Breast epithelium (tissue), 4 donors: ENCODE data around the gene CADPS. TPM values are rescaled to one million over a fixed set of nuclear protein-coding genes. Genes with fewer than 3 reads are reported as not detected.

Experiments used
- DNase-seq, 2 donors: peaks; one replicate each; pipeline ENCODE4 v3.0.0-alpha.2; 2019; ENCODE audit warnings: low spot score in 2 of 2
- H3K27ac ChIP-seq, 2 donors: fragments of 200-600 bp; sonication (generic) in 1 of 2; one replicate each; pipeline ENCODE4 v1.5.1; 2016 to 2019; ENCODE audit warnings: mild to moderate bottlenecking in 1 of 2
- H3K27me3 ChIP-seq, 2 donors: fragments of 200-600 bp; sonication (generic) in 1 of 2; one replicate each; pipeline versions ENCODE4 v1.5.1 to v1.6.0; 2017 to 2019; ENCODE audit warnings: control low read depth in 1 of 2, mild to moderate bottlenecking in 1 of 2
- H3K36me3 ChIP-seq: fragments of 200-600 bp; one replicate; pipeline ENCODE4 v1.5.1; 2019
- H3K4me1 ChIP-seq, 2 donors: fragments of 200-600 bp; sonication (generic); one replicate each; pipeline ENCODE4 v1.5.1; 2016 to 2019; ENCODE audit warnings: control low read depth in 1 of 2
- H3K4me3 ChIP-seq, 3 donors: fragments of 200-600 bp; sonication (generic); 1 replicate in 2 of 3; 2 replicates in 1 of 3; pipeline ENCODE4 v1.5.1; 2016 to 2019; ENCODE audit warnings: mild to moderate bottlenecking in 3 of 3, moderate library complexity in 2 of 3
- H3K9me3 ChIP-seq, 2 donors: fragments of 200-600 bp; sonication (generic) in 1 of 2; one replicate each; pipeline ENCODE4 v1.5.1; 2016 to 2019; ENCODE audit warnings: control low read depth in 1 of 2
- CTCF ChIP-seq, 3 donors: fragments of 450-650 bp; IDR thresholded peaks; one replicate each; pipeline ENCODE4 v1.5.1; 2016 to 2017; ENCODE audit warnings: antibody characterized with exemption in 3 of 3, mild to moderate bottlenecking in 3 of 3, moderate library complexity in 3 of 3
- POLR2A ChIP-seq: fragments of 450-650 bp; IDR thresholded peaks from one replicate; pipeline ENCODE4 v1.6.1; 2016; ENCODE audit warnings: antibody characterized with exemption, mild to moderate bottlenecking, moderate library complexity
- POLR2AphosphoS5 ChIP-seq, 3 donors: sonication (generic); formaldehyde crosslinking; IDR thresholded peaks; one replicate each; pipeline ENCODE4 v1.6.1; 2017; ENCODE audit warnings: antibody characterized with exemption in 3 of 3
- intact Hi-C: fragments of 100-400 bp; cut with DNase I; formaldehyde crosslinking; loops from one replicate; pipeline ENCODE4 v1.15.1; 2023; ENCODE audit warnings: low total_unique reads
- total RNA-seq, 3 donors: library from RNA; depleted of rRNA; stranded (reverse); fragments of >200 nt; gene quantifications; one replicate each; pipeline ENCODE4 v1.1.0, GENCODE V29; 2016

Gene CADPS
- total RNA-seq, 3 donors from 2014 or later: under 0.01 to 45.8 (median 0.15) TPM

GRCh38 chr3:62885136-62885535, 9.9 kb upstream of the CADPS start:
- intact Hi-C loops: no loop called here
- TF ChIP-seq POLR2A (no peak), CTCF (IDR thresholded peaks at IDR 0.05) (no peak), POLR2AphosphoS5 (IDR thresholded peaks at IDR 0.05) (no peak)
- H3K4me3 ChIP-seq: no peak overlapping the region
- no peak overlapping the region for H3K27ac ChIP-seq
- H3K27me3 ChIP-seq: peaks cover 0 to 6% of the 10 kb centered on the region in 2 donors
- no peaks in the 10 kb centered on the region for H3K9me3 ChIP-seq
- H3K4me1 ChIP-seq: no peaks in the 10 kb centered on the region
- no peak for DNase-seq
- H3K36me3 ChIP-seq: no peaks in the 10 kb centered on the region

GRCh38 chr3:62884096-62884870, 9.1 kb upstream of the CADPS start:
- DNase-seq: no peak
- no peak overlapping the region for H3K27ac ChIP-seq

GRCh38 chr3:62882676-62883200, 7.5 kb upstream of the CADPS start:
- no peak for TF ChIP-seq CTCF (IDR thresholded peaks at IDR 0.05)
- no peak for TF ChIP-seq POLR2AphosphoS5 (IDR thresholded peaks at IDR 0.05)
- TF ChIP-seq POLR2A: no peak
- Histone ChIP-seq H3K27me3 (peaks cover 0 to 6% of the 10 kb centered on the region in 2 donors), H3K36me3 (no peaks in the 10 kb centered on the region), H3K27ac (no peak overlapping the region), H3K4me3 (no peak overlapping the region), H3K4me1 (no peaks in the 10 kb centered on the region), H3K9me3 (no peaks in the 10 kb centered on the region)
- DNase-seq: no peak
- intact Hi-C loops: no loop called here

More at GRCh38 chr3:62884096-62884870, 9.1 kb upstream of the CADPS start:
- no peaks in the 10 kb centered on the region for H3K9me3 ChIP-seq
- no peaks in the 10 kb centered on the region for H3K4me1 ChIP-seq
- H3K36me3 ChIP-seq: no peaks in the 10 kb centered on the region
- peaks cover 0 to 6% of the 10 kb centered on the region in 2 donors for H3K27me3 ChIP-seq
- intact Hi-C loops: no loop called here
- H3K4me3 ChIP-seq: no peak overlapping the region
- no peak for TF ChIP-seq POLR2A
- no peak for TF ChIP-seq POLR2AphosphoS5 (IDR thresholded peaks at IDR 0.05)
- TF ChIP-seq CTCF (IDR thresholded peaks at IDR 0.05): no peak

- H3K27ac ChIP-seq: no peak overlapping the region
- peaks cover 0 to 7% of the 10 kb centered on the region in 2 donors for H3K4me1 ChIP-seq
- no peak overlapping the region for H3K4me3 ChIP-seq
- peaks cover 0 to 9% of the 10 kb centered on the region in 2 donors for H3K9me3 ChIP-seq
- TF ChIP-seq CTCF (IDR thresholded peaks at IDR 0.05) (no peak), POLR2AphosphoS5 (IDR thresholded peaks at IDR 0.05) (no peak), POLR2A (no peak)
- no peaks in the 10 kb centered on the region for H3K36me3 ChIP-seq
- intact Hi-C loops: no loop called here
- DNase-seq: no peak
- H3K27me3 ChIP-seq: peaks cover 9 to 42% of the 10 kb centered on the region in 2 donors
Measured at GRCh38 chr3:62876064-62876463, 848 bp upstream of the CADPS start.

GRCh38 chr3:62875558-62876002, 364 bp upstream of the CADPS start:
- Histone ChIP-seq H3K4me1 (peaks cover 0 to 7% of the 10 kb centered on the region in 2 donors), H3K27me3 (peaks cover 9 to 42% of the 10 kb centered on the region in 2 donors), H3K4me3 (peak overlapping the region; percentile 45 to 64 (median 63)), H3K27ac (no peak overlapping the region), H3K36me3 (no peaks in the 10 kb centered on the region), H3K9me3 (peaks cover 0 to 9% of the 10 kb centered on the region in 2 donors)
- no peak for DNase-seq
- TF ChIP-seq POLR2A (no peak), POLR2AphosphoS5 (IDR thresholded peaks at IDR 0.05) (no peak), CTCF (IDR thresholded peaks at IDR 0.05) (no peak)
- intact Hi-C loops: no loop called here
